Umbilical cord (tissue), 2 donors: ENCODE measurements around the gene GADD45B. TPM values are rescaled to one million over a fixed set of nuclear protein-coding genes. Genes with fewer than 3 reads are reported as not detected.
"Not testable (repeated sequence)": the region's sequence is repeated elsewhere in the genome, so short reads cannot be mapped to it uniquely, and the experiment has no call there.

Source experiments
- DNase-seq: peaks from one replicate; pipeline ENCODE4 v3.0.0-alpha.2; 2015; ENCODE audit warnings: low spot score
- total RNA-seq: library from RNA; depleted of rRNA; stranded (reverse); fragments of >200 nt; gene quantifications from one replicate; pipeline ENCODE4 v1.2.3, GENCODE V29; 2014; ENCODE audit warnings: low replicate concordance; ENCODE audit not compliant: insufficient read depth

The GADD45B gene
- total RNA-seq, 1 donor from 2014 or later = 58.7 TPM

DNA sequence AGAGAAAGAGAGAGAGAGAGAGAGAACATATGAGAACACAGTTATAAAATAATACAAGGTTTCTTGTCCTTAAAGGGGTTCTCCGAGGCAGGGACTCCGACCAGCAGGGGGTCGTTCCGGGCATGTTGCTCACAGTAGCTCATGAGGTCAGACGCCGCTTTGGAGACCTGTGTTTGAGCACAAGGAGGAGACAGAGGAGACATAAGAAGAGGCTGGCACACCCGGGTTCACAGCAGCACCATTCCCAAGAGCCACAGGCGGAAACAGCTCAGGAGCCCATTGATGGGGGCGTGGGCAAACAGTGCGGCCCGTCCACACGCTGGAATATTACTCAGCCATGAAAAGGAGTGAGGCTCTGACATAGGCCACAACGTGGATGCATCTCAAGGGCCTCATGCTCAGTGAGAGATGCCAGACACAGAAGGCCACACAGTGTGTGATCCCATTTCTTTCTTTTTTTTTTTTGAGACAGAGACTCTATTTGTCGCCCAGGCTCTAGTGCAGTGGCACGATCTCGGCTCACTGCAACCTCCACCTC, 39.1 kb downstream of the GADD45B start:
- no peak for DNase-seq

DNA sequence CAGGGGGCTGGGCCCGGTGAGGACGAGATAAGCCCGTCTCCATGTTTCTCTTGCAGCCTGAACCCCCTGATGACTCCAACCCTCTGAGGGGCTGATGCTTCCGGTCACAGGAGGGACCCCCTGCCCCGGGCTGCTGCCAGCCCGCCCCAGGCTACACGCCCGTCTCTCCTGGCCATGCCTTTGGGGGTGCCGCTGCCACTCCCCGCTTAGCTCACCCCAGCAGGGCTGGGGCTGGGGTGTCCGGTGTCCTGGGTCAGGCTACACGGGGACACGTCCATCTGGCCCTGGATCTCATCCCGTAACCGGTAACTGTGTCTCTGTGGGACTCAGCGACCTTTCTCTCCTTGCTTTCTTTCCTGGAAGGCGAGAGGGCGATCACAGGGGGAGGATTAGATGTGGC, 40.8 kb downstream of the GADD45B start:
- no peak for DNase-seq

DNA sequence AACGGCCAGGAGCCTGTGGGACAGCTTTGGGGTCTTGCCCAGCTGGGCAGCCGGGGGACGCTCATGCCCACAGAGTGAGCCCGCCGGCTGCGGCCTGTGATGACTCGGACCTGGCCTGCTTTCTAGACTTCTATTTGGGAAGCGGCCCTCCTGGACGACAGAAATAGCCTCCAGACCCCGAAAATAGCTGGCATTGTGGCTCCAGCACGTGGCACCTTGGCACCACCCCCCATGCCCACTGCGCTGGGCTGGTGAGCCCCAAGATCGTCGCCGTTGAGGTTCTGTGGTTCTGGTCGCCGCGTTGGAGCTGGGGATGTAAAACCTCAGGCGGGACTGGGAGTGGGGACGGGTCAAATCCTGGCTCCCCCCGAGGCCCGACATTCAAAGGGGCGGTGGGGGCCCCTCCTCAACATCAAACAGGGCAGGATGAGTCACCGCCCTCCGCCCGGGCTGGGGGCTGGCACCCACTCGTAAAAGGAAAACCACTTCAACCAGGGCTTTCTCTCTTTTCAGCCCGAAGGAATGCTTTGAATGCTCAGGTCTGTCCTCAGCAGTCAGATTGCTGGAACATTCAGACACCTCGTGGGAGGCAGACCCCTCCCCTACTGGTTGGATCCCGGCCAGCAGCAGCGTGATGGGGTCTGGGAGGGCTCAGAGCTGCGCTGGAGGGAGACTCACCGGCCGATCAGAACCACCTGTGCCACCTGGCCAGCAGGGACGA, 42.1 kb downstream of the GADD45B start:
- DNase-seq = no peak

DNA sequence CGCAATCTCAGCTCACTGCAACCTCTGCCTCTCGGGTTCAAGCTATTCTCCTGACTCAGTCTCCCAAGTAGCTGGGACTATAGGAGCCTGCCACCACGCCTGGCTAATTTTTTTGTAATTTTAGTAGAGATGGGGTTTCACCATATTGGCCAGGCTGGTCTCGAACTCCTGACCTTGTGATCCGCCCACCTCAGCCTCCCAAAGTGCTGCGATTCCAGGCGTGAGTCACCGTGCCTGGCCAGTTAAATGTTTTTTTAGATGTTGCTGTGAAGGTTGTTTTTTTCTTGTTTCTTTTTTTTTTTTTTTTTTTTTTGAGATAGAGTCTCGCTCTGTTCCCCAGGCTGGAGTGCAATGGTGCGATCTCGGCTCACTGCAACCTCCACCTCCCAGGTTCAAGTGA, 42.9 kb downstream of the GADD45B start:
- DNase-seq = not testable (repeated sequence)

DNA sequence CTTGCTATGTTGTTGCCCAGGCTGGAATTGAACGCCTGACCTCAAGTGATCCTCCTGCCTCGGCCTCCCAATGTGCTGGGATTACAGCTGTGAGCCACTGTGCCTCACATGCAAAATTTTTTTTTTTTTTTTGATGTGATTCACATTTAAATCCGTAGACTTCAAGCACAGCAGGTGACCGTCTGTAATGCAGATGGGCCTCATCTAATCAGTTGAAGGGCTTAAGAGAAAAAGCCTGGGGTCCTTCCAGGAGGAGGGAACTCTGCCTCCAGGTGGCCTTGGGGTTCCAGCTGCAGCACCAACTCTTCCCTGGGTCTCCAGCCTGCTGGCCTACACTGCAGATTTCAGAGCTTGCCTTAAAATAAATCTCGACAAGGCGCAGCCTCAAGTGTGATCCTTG, 43.6 kb downstream of the GADD45B start:
- DNase-seq = no peak

DNA sequence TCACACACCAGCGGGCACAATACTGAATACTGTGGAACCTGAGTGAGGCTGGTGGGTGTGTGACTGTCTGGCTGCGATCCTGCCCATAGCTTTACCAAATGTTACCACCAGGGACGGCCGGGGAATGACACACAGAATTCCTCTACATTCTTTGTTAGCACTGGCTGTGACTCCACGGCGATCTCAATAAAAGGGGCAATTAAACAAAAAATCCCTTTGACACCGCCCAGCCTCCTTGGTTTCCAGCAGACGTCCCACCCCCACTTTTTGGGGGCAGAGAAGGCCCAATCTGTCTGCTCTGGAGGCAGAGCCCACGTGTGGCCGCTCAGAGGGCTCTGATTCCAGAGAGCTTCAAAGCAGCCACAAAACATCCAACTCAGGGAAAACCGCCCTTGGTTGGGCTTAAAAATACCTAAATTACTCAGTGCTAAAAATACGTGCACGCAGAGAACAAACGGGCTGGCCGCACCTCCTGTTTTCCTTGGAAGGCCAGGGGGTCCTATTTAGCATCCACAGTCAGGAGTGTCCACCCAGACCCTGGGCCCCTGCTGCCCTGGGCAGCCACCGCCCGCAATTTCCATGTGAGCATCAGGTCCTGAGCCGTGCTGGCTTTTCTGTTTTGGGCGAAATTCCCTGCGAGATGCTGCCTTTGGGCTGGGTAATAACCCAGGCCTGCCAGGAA, 47.8 kb downstream of the GADD45B start:
- DNase-seq = peak; percentile 80

DNA sequence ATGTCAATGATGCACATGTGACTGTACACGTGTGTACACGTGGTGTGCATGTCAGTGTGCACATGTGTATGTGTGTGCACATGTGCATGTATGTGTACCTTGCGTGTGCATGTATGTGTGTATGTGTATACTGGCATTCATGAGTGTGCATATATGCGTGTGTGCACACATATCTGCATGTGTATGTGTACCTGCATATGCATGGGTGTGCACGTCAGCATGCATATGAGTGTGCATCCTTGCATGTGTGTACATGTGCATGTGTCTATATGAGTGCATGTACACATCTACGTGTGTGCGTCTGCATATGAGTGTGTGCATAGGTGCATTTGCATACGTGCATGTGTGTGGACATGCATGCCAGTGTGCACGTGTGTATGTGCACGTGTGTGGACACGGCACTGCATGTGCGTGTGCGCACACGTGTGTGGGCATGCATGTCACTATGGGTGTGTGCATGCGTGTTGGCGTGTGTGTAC, 48.5 kb downstream of the GADD45B start:
- no peak for DNase-seq

DNA sequence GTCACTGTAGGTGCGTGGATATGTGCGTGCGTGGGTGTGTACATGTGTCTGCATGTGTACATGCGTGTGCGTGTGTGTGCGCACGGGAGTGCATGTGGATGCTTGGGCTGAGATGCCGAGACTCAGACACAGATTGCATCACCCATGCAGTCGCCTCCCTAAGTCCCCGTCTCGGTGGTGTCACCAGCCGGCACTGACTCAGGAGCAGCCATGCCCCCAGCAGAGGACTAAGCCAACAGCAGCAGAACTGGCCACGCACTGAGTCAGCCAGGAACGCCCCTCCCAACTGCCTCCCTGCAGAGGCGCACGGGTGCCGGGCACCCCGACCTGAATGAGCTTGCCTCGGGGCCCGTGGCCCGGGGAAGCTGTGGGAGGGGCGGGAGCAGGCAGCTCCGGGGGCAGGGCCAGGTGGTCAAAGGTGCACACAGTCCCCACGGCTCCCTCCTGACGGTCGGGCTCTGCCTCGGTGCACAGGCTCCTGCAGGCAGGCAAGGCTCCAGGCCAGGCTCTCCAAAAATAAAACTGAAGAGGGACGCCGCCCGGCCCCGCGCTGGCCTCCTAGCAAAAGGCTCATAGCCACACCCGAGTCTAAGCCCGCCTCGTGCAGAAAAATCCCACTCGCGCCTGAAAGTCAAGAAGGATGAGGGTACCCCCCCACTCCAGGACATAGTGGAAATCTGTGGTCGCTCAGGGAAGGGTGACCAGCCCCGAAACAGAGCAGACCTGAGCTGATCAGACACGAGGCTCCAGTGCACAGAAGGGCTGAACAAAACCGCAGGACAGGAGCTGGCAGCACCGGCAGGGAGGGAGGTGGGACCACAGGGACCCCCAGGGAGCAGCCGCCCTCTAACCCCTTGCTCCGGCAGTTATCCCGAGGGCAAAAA, 49.2 kb downstream of the GADD45B start:
- DNase-seq = no peak

DNA sequence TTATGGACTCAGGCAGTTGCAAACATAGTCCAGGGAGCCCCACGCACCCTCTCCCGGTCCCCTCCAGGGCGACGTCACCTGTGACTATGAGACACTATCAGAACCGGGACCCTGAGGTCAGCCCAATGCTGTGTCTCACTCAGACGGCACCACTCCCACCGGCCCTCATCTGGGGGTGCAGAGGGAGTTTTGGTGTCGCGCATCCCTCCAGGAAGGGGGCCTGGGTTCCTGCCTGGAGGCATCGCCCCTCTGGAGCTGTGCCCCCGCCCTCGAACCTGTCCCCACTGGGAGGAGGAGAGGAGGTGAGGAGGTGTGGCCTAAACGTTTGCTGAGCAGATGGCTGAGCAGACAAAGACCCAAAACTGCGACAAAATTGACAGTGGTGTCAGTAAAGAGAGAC, 51.2 kb downstream of the GADD45B start:
- no peak for DNase-seq

DNA sequence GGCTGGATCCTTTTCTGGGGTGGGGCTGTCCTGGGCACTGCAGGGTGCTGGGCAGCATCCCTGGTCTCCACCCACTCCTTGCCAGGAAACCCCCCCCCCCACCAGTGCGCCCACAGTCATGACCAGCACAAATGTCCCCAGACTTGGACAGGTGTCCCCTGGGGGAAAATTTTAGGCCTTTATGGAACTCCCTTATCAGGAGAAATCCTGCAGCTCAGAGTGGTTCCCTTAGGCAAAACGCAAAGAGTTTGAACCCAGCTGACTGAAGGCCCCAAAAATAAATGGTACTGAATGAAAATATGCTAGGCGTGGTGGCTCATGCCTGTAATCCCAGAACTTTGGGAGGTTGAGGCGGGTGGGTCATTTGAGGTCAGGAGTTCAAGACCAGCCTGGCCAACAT, 51.8 kb downstream of the GADD45B start:
- no peak for DNase-seq

Other genes starting within 250 kb of the GADD45B start
- gene PLEKHJ1, start 239.8 kb upstream of the GADD45B start, total RNA-seq = 29.4 TPM
- 39.7 TPM for gene SF3A2, start 239.3 kb upstream of the GADD45B start, total RNA-seq
- 3.1 TPM for gene AMH, start 226.8 kb upstream of the GADD45B start, total RNA-seq
- not detected for gene JSRP1, start 219.7 kb upstream of the GADD45B start, total RNA-seq
- gene PEAK3, start 194.0 kb upstream of the GADD45B start, total RNA-seq = 0.24 TPM
- not detected for gene LINGO3, start 168.0 kb upstream of the GADD45B start, total RNA-seq
- 76.6 TPM for gene LSM7, start 147.5 kb upstream of the GADD45B start, total RNA-seq
- gene SPPL2B, start 147.4 kb upstream of the GADD45B start, total RNA-seq = 20.5 TPM
- gene TMPRSS9, start 115.9 kb upstream of the GADD45B start, total RNA-seq = not detected
- 19.7 TPM for gene TIMM13, start 48.5 kb upstream of the GADD45B start, total RNA-seq
- gene LMNB2, start 19.2 kb upstream of the GADD45B start, total RNA-seq = 17.8 TPM
- 0.48 TPM for gene GNG7, start 226.6 kb downstream of the GADD45B start, total RNA-seq
- 8.2 TPM for gene DIRAS1, start 245.2 kb downstream of the GADD45B start, total RNA-seq